ENCODE measurements around the gene KRTAP10-10.

The KRTAP10-10 gene

GRCh38 chr21:44656868-44657267 is 19.7 kb downstream of the KRTAP10-10 start:
- Histone ChIP-seq H3K14ac (ENCODE audit: low read length) (no peak overlapping the region), H3K4me2 (ENCODE audit: low read length) (no peak overlapping the region), H2AK5ac (ENCODE audit: low read length) (no peak overlapping the region), H3K79me2 (ENCODE audit: control insufficient read depth, insufficient read depth, low read length, poor library complexity) (no peaks in the 10 kb centered on the region), H3K9ac (ENCODE audit: low read length) (no peak overlapping the region), H2AFZ (ENCODE audit: insufficient read depth, low read length, poor library complexity) (no peak overlapping the region), H3K4me3 (ENCODE audit: low read depth, low read length) (no peak overlapping the region), H3K36me3 (ENCODE audit: control insufficient read depth in 1 of 2, insufficient read depth in 2 of 2, low read length in 2 of 2) (no peaks in the 10 kb centered on the region), H3K27ac (ENCODE audit: low read depth, low read length) (no peak overlapping the region), H3K79me1 (ENCODE audit: low read length) (no peaks in the 10 kb centered on the region), H3K27me3 (ENCODE audit: insufficient read depth, low read length) (no peaks in the 10 kb centered on the region), H3K4ac (ENCODE audit: low read depth, low read length) (no peak overlapping the region), H2BK5ac (ENCODE audit: low read depth, low read length, poor library complexity) (no peak overlapping the region), H3K18ac (ENCODE audit: low read length) (no peak overlapping the region), H4K8ac (ENCODE audit: low read depth, low read length) (no peak overlapping the region), H4K12ac (ENCODE audit: low read depth, low read length) (no peak overlapping the region), H2BK12ac (ENCODE audit: low read length) (no peak overlapping the region), H3K9me3 (ENCODE audit: insufficient read depth, low read depth, low read length) (peaks cover 13% of the 10 kb centered on the region), H3K4me1 (ENCODE audit: control insufficient read depth in 1 of 2, insufficient read depth in 2 of 2, low read length in 2 of 2) (peaks cover 2 to 7% of the 10 kb centered on the region in 2 experiments), H4K91ac (ENCODE audit: low read depth, low read length) (no peak overlapping the region), H2BK120ac (ENCODE audit: insufficient read depth, low read length, poor library complexity) (no peak overlapping the region), H3K23ac (ENCODE audit: low read length) (no peak overlapping the region)
- no peak for DNase-seq
- no CpG with 5 or more reads among the region's 1 CpG for WGBS (ENCODE audit: extremely low coverage, insufficient coverage, insufficient read length)

- H2AFZ ChIP-seq (ENCODE audit: insufficient read depth, low read length, poor library complexity): no peak within 1 kb of the TSS
- WGBS (ENCODE audit: extremely low coverage, insufficient coverage, insufficient read length): no CpG with 5 or more reads among the region's 26 CpGs
- H2BK5ac ChIP-seq (ENCODE audit: low read depth, low read length, poor library complexity): no peak within 1 kb of the TSS
- H3K27me3 ChIP-seq (ENCODE audit: insufficient read depth, low read length): no peaks in the 10 kb centered on the region
- H4K91ac ChIP-seq (ENCODE audit: low read depth, low read length): no peak within 1 kb of the TSS
- H4K8ac ChIP-seq (ENCODE audit: low read depth, low read length): no peak within 1 kb of the TSS
- no peak within 1 kb of the TSS for H4K12ac ChIP-seq (ENCODE audit: low read depth, low read length)
- no peak within 1 kb of the TSS for H3K9ac ChIP-seq (ENCODE audit: low read length)
- H3K18ac ChIP-seq (ENCODE audit: low read length): no peak within 1 kb of the TSS
- no peak for DNase-seq
- no peak within 1 kb of the TSS for H2BK12ac ChIP-seq (ENCODE audit: low read length)
- H3K79me2 ChIP-seq (ENCODE audit: control insufficient read depth, insufficient read depth, low read length, poor library complexity): no peaks in the 10 kb centered on the region
- no peak within 1 kb of the TSS for H2BK120ac ChIP-seq (ENCODE audit: insufficient read depth, low read length, poor library complexity)
- H3K36me3 ChIP-seq (ENCODE audit: control insufficient read depth in 1 of 2, insufficient read depth in 2 of 2, low read length in 2 of 2): no peaks in the 10 kb centered on the region
- H2AK5ac ChIP-seq (ENCODE audit: low read length): no peak within 1 kb of the TSS
- peaks cover 13% of the 10 kb centered on the region for H3K9me3 ChIP-seq (ENCODE audit: insufficient read depth, low read depth, low read length)
- no peak within 1 kb of the TSS for H3K4ac ChIP-seq (ENCODE audit: low read depth, low read length)
- H3K14ac ChIP-seq (ENCODE audit: low read length): no peak within 1 kb of the TSS
- H3K79me1 ChIP-seq (ENCODE audit: low read length): no peaks in the 10 kb centered on the region
- no peak within 1 kb of the TSS for H3K4me2 ChIP-seq (ENCODE audit: low read length)
- peak within 1 kb of the TSS; percentile 47 for H3K4me3 ChIP-seq (ENCODE audit: low read depth, low read length)
- no peak within 1 kb of the TSS for H3K27ac ChIP-seq (ENCODE audit: low read depth, low read length)
- H3K4me1 ChIP-seq (ENCODE audit: control insufficient read depth in 1 of 2, insufficient read depth in 2 of 2, low read length in 2 of 2): peaks cover 2 to 7% of the 10 kb centered on the region in 2 experiments
- H3K23ac ChIP-seq (ENCODE audit: low read length): no peak within 1 kb of the TSS
These were observed 20.7 kb downstream of the KRTAP10-10 start, which contains the start of gene KRTAP12-3 for GRCh38 chr21:44657635-44658540. Gene KRTAP12-3 (plus strand): TSS chr21:44657932. CDS start chr21:44657980, 48 bp downstream.

- no peaks in the 10 kb centered on the region for H3K79me2 ChIP-seq (ENCODE audit: control insufficient read depth, insufficient read depth, low read length, poor library complexity)
- no peak overlapping the region for H3K23ac ChIP-seq (ENCODE audit: low read length)
- H2BK5ac ChIP-seq (ENCODE audit: low read depth, low read length, poor library complexity): no peak overlapping the region
- WGBS (ENCODE audit: extremely low coverage, insufficient coverage, insufficient read length): no CpG with 5 or more reads among the region's 5 CpGs
- peaks cover 11% of the 10 kb centered on the region for H3K9me3 ChIP-seq (ENCODE audit: insufficient read depth, low read depth, low read length)
- H2BK120ac ChIP-seq (ENCODE audit: insufficient read depth, low read length, poor library complexity): no peak overlapping the region
- H3K4me1 ChIP-seq (ENCODE audit: control insufficient read depth in 1 of 2, insufficient read depth in 2 of 2, low read length in 2 of 2): peaks cover 2 to 7% of the 10 kb centered on the region in 2 experiments
- H4K8ac ChIP-seq (ENCODE audit: low read depth, low read length): no peak overlapping the region
- H3K27ac ChIP-seq (ENCODE audit: low read depth, low read length): no peak overlapping the region
- no peak overlapping the region for H3K14ac ChIP-seq (ENCODE audit: low read length)
- H2AK5ac ChIP-seq (ENCODE audit: low read length): no peak overlapping the region
- H2BK12ac ChIP-seq (ENCODE audit: low read length): no peak overlapping the region
- H3K27me3 ChIP-seq (ENCODE audit: insufficient read depth, low read length): no peaks in the 10 kb centered on the region
- no peak overlapping the region for H4K12ac ChIP-seq (ENCODE audit: low read depth, low read length)
- no peak for DNase-seq
- H3K18ac ChIP-seq (ENCODE audit: low read length): no peak overlapping the region
- H3K79me1 ChIP-seq (ENCODE audit: low read length): no peaks in the 10 kb centered on the region
- no peak overlapping the region for H3K4ac ChIP-seq (ENCODE audit: low read depth, low read length)
- H3K9ac ChIP-seq (ENCODE audit: low read length): no peak overlapping the region
- no peak overlapping the region for H3K4me2 ChIP-seq (ENCODE audit: low read length)
- no peaks in the 10 kb centered on the region for H3K36me3 ChIP-seq (ENCODE audit: control insufficient read depth in 1 of 2, insufficient read depth in 2 of 2, low read length in 2 of 2)
- no peak overlapping the region for H2AFZ ChIP-seq (ENCODE audit: insufficient read depth, low read length, poor library complexity)
- no peak overlapping the region for H3K4me3 ChIP-seq (ENCODE audit: low read depth, low read length)
- no peak overlapping the region for H4K91ac ChIP-seq (ENCODE audit: low read depth, low read length)
These were observed 21.4 kb downstream of the KRTAP10-10 start for GRCh38 chr21:44658541-44658910.

GRCh38 chr21:44658913-44659595 is 21.9 kb downstream of the KRTAP10-10 start:
- H3K79me2 ChIP-seq (ENCODE audit: control insufficient read depth, insufficient read depth, low read length, poor library complexity): no peaks in the 10 kb centered on the region
- H3K79me1 ChIP-seq (ENCODE audit: low read length): no peaks in the 10 kb centered on the region
- no peaks in the 10 kb centered on the region for H3K27me3 ChIP-seq (ENCODE audit: insufficient read depth, low read length)
- H3K9me3 ChIP-seq (ENCODE audit: insufficient read depth, low read depth, low read length): peaks cover 11% of the 10 kb centered on the region
- H3K9ac ChIP-seq (ENCODE audit: low read length): no peak overlapping the region
- no peak overlapping the region for H4K91ac ChIP-seq (ENCODE audit: low read depth, low read length)
- H3K27ac ChIP-seq (ENCODE audit: low read depth, low read length): no peak overlapping the region
- H3K4me1 ChIP-seq (ENCODE audit: control insufficient read depth in 1 of 2, insufficient read depth in 2 of 2, low read length in 2 of 2): peaks cover 2 to 7% of the 10 kb centered on the region in 2 experiments
- no peak overlapping the region for H2BK5ac ChIP-seq (ENCODE audit: low read depth, low read length, poor library complexity)
- no peak overlapping the region for H3K14ac ChIP-seq (ENCODE audit: low read length)
- H2AK5ac ChIP-seq (ENCODE audit: low read length): no peak overlapping the region
- H2BK12ac ChIP-seq (ENCODE audit: low read length): no peak overlapping the region
- H3K18ac ChIP-seq (ENCODE audit: low read length): no peak overlapping the region
- no peak for DNase-seq
- no peak overlapping the region for H4K12ac ChIP-seq (ENCODE audit: low read depth, low read length)
- no peak overlapping the region for H3K23ac ChIP-seq (ENCODE audit: low read length)
- H3K4ac ChIP-seq (ENCODE audit: low read depth, low read length): no peak overlapping the region
- peak overlapping the region; percentile 50 for H4K8ac ChIP-seq (ENCODE audit: low read depth, low read length)
- WGBS (ENCODE audit: extremely low coverage, insufficient coverage, insufficient read length): no CpG with 5 or more reads among the region's 11 CpGs
- H2BK120ac ChIP-seq (ENCODE audit: insufficient read depth, low read length, poor library complexity): peak overlapping the region; percentile 55
- no peaks in the 10 kb centered on the region for H3K36me3 ChIP-seq (ENCODE audit: control insufficient read depth in 1 of 2, insufficient read depth in 2 of 2, low read length in 2 of 2)
- no peak overlapping the region for H3K4me2 ChIP-seq (ENCODE audit: low read length)
- H2AFZ ChIP-seq (ENCODE audit: insufficient read depth, low read length, poor library complexity): no peak overlapping the region
- H3K4me3 ChIP-seq (ENCODE audit: low read depth, low read length): no peak overlapping the region

Measured in trophoblast cell (in vitro differentiated cells and primary cell).